NCI-H2227 (cell line): ENCODE results near the gene PLPPR1.

Experiments
- DNase-seq: peaks from one replicate; lab custom pipeline; 2025; ENCODE audit not compliant: unreplicated experiment; lab: John Stamatoyannopoulos, UW

Gene PLPPR1

DNA sequence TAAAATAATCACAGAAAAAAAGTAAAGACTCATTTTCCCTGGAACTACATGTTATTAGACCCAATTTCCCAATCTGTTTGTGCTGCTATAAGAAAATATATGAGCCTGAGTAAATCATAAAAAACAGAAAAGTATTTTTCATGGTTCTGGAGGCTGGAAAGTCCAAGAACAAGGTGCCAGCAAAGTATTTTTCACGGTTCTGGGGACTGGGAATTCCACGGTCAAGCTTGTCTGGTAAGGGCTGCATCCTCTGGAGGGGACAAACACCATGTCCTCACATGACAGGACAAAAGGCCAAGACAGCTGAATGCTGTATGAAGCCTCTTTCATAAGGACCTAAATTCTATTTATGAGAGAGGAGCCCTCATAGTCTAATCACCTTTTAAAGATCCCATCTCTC is 172.3 kb downstream of the PLPPR1 start:
- no peak for DNase-seq

DNA sequence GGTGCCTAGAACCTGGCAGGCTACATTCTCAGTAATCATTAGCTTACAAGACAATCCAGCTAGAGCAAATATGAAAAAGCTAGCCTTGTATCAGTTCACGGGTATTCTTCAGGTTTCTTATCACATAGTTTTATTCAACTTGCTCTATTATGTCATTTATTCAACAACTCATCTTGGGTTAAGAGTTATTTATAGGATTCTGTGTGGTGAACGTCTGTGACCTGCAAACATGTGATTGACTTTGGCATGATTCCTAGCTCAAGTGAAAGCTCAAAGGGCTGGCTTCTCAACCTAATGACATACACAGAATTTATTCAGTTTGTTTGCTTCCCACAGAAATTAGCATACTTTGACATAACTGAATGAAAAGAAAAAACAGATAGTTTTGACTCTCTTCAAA is 173.1 kb downstream of the PLPPR1 start:
- no peak for DNase-seq

DNA sequence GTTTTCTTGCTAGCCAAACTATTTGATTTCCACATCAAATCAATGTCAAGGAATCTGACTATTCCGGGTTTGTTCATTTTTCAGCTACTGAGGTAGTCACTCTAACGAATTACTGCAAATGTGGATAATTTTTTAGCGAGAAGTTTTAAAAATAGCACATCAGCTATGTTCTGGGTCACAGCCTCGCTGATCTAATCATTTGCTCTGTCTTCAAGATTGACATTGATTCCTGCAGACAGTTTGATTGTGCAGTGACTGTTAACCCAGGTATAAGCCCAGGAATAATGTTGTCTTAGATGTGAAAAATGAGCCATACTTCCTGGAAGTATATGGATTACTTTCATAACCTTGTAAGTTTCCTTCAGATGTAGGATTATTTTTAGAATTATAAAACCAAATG is 181.1 kb downstream of the PLPPR1 start:
- no peak for DNase-seq

DNA sequence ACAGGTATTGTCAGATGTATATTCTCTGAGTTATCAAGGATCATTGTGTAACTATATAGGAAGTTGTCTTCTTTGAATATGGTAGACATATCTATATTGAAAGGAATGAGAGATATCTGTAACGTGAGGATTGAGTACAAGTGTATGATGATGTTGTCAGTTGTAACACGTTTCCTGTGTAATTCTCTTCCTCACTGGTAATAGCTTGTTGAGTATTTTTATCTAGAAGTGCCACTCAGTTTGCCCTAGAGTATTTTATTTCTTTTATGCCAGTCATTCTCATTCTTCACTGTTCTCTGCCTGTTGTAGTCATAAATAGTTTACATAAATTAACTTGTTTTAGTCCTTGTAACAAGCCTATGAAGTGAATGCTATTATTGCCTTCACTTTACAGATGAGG is 184.1 kb downstream of the PLPPR1 start:
- DNase-seq, result no peak

DNA sequence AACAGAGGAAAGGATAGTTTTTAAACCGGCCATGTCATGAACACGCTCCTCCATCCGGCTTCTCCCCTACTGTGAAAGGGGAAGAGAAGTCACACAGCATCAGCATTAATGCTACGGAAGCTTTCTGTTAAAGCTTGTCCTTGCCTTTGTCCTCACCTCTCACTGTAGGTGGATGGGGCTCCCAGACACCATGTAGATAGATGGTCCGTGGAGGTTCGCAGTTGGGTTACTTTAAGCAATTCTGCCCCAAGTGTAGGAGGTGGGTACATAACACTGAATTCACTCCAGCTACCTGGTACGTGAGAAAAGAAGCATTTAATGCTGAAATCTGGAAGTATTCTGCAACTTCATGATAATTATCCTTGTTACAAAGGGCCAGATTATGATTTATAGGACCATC is 190.5 kb downstream of the PLPPR1 start:
- no peak for DNase-seq

DNA sequence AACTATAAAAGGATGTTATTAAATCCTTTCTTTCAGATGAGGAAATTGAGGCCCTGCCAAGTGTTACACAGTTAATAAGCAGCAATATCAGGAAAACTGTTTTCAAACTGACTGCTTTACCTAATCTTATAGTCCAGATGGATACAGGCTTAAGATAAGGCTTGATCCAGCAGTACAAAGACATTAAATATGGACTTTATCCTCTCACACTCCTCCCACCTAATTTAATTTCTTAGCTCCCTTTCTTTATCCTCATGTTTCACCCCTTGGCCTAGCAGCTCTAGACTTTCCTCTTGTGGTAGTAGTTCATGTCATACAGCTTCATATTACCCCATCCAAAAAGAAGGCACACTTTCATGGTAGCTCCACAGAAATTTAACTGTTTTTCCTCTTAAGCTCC is 191.8 kb downstream of the PLPPR1 start:
- DNase-seq, result no peak

DNA sequence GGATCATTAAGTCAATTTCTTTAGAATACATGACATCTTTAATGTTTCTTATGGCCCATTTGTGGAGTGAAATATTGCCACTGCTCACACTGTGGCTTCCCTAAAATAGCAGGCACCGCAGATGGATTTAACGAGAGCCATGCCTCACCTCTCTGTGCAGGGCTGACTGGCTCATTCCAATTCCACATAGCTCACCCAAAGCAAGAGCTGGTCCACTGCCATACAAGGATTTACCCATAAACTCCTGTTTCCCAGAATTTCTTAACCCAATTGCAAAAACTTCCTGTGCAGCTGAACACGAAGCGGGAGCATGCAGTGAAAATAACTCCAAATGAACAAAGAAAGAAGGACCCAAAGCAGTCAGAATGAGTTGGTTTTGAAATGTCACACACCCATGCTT is 196.7 kb downstream of the PLPPR1 start:
- DNase-seq, result no peak

DNA sequence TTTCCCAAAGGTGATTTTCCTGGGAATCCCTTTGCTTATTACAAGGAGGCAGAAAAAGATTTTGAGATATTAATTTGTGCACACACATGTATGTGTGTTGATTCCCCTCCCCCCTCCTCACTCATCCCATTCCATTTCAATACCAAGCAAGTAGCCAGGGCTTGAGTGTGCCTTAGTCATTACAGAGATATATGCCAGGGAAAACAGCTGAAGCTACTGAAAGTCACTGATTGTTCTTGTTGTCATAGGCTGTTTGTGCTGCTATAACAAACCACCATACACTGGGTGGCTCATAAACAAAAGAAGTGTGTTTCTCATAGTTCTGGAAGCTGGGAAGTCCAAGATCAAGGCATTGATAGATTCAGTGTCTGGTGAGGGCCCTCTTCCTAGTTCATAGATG is 197.6 kb downstream of the PLPPR1 start:
- no peak for DNase-seq

DNA sequence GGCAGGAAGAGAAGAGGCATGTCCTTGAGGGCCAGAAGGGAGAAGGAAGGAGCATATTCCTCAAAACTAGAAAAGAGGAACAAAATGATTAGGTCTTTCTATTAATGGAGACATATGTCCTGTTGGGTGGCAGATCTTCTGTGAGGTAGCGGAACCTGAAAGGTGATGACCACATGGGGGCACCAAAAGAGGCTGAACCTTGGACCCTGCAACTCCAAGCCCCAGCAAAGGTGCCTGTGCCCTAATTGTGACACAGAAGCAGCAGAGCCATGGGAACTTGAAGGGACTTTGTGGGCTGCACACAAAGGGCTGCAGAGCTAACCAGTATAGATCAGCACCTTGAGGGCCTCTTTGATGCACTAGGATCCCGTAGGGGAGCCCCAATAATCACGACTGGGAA is 198.3 kb downstream of the PLPPR1 start:
- no peak for DNase-seq

DNA sequence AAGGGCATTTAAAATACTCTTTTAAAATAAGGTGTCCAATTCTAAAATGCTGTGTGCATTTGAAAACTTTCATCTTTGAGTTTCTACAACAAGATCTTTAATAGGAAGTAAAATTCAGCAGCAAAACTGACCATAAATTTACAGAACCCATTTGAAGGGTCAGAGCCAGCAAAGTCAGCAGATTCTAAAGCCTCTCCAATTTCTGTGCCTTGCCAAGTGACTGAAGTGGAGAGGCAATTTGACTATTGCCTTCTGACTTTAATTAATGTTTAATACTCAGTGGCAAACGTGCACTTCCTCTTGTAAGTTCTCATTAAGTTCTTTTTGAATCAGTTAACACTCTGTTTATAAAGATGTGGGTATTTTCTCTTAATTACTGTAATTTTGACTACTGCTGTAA is 201.1 kb downstream of the PLPPR1 start:
- peak; percentile 8 for DNase-seq

DNA sequence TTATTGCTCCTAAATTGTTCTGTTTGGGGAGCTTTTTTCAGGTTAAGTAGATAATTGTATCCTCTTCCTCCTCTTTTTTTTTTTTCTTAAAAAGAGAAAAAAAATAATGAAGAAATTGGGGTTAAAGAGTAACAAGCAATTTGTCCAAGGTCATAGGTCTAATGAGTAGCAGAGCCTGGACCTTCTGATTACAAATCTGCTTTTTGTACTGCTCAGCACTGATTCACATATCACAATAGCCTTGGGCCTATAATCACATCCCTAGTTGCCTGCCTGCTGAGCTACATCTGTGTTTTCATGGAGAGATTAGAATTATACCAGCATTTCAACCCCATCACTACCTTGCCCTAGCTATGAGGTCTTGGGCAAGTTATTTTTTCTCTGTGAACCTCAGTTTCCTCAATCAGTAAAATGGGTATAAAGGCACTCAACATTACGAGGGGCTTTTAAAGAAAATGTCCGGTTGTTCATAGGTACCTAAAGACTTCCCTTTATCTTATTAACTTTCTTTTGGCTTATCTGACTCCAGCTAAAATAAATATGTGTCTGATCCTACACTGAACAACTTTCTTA is 204.0 kb downstream of the PLPPR1 start:
- DNase-seq, result no peak

DNA sequence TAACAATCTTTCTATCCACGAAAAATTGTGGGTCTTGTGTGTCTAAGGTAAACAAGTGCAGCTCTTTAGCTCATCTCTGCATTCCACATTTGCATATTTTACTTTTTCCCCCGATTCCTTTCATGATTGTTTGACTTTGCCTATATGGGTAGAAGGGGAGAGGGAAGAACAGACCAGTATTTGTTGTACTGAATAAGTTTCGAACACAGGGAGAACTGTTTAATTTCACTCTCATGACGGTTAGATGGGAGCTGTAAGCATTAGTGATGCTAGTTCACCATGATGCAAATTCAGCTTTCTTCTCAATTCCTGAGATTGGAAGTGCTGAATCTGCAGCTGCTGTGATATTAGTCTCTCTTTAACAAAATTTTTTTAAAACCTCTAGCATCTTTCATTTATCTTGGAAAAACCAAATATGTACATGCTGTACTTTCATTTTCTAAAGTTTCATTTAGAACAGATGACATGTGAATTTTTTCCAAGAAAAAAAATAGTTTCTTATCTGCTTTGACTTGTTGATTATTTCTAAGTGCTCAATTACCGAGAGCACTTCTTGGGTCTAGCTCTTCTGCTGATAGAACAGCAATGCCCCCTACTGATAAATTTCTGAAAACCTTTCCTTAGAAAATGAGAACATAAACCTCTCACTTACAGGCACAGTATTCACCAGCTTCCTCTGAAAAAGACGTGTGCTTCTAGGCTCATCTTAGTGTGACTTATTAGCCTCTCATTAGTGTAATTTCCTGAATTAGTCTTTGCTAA is 206.8 kb downstream of the PLPPR1 start:
- peak; percentile 52 for DNase-seq

DNA sequence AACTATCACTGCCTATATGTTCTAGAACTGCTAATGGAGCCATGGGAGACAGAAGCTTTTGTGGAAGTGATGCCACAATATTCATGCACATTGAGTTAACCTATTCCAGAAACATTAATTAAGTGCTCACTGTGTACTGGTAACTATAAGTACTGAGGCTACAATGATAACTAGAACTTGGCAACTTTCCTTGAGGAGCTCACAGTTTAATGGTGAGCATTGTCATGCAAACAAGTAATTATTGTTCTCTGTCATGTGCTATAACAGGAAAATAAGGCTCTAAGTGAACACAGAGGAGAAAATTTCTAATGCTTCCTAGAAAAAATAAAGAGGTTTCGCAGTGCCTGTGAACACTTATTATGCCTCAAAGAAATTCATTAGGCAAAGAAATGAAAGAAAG is 214.1 kb downstream of the PLPPR1 start:
- no peak for DNase-seq

DNA sequence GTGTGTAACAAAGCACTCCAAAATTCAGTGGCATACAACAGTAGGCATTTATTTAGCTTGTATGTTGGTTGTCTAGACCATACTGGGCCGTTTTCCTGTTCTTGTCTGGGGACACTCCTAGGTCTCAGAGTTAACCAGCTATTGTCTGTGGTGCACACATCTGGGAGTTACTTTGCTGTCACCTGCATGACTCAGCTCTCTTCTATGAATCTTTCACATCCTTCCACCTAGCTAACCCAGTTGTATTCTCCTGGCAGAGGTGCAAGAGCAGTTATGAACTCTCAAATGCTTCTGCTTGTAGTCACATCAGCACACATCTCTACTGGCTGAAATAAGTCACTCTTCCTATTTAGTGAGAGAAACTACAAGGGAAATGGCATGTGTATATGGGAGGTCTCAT is 218.2 kb downstream of the PLPPR1 start:
- DNase-seq, result no peak

DNA sequence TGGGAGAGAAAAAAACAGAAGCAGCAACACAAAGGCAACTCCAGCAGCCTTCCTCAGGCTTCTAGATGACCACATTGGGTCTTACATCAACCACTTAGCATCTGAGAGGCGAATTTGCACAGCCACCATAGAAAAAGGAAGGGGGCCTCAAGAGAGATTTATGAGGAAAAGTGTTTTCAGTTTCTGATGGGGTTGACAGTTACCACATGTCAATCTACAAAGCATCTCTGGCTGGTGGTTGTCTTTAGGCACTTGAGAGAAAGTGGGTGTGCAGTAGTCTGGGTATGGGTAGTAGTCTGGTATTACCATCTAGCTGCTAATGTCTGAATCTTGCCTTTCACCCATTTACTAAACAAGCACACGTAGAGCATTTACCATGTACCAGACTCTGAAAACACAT is 218.8 kb downstream of the PLPPR1 start:
- no peak for DNase-seq

DNA sequence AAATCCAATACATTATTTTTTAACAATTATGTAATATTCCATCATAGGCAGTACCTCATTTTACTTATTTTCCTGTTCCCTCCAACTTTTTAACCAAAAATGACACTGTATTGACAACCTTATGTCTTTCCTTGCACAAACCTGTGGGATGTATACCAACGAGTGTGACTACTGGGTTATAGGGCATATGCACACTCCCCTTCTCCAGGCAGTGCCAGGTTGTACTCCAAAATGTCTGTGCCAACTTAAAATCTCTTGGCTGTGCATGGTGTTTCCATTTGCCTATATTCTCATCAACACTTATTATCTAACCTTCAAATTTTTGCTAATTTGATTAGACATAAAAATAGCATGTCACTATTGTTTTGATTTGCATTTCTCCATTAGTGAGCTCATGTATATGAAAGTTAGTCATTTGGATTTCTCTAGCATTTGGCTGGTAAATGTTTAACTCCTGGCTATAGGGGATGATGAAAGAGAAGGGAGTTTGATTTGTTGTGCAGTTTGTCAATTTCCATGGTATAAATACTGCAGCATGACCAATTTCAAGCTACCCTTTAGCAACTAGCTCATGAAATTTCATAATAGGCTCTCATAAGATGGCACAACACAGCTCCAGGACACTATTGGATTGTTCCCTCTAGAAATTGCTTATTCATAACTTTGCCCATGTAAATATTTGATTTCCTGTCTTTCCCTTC is 226.4 kb downstream of the PLPPR1 start:
- no peak for DNase-seq

DNA sequence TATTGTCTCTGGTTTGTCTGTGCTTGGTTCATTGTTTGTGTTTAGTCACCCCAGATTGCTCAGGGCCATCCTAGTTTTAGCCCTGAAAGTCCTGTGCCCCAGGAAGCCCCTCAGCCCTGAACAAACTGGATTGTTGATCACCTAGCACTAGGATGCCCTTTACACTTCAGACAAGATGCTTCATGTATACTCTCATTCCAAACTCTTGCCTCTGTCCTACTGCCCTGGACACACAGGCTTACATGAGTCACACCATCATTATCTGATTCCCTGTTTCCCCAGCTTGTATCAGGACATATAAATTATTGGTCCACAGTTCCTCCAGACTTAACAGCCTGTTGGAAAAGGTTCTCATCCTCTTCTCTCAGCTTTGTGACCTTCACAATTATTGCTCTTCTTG is 236.2 kb downstream of the PLPPR1 start:
- DNase-seq, result no peak

DNA sequence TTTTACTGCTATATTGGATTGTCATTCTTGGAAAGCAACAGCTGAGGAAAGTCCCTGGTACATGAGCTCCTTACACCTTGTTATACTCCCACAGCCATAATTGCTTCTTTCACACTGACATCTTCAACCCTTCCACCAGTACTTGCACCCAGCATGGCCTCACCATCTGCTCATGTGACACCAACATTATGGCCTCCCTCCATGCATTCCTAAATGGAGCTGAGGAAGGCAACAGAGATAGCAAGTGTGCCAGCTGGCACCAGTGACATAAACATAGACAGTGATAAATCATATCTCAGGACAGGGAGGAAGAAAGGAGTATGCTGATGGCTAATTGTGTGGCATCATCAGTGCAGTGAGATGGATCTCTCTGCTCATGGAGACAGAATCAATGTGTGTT is 236.7 kb downstream of the PLPPR1 start:
- DNase-seq, result no peak

DNA sequence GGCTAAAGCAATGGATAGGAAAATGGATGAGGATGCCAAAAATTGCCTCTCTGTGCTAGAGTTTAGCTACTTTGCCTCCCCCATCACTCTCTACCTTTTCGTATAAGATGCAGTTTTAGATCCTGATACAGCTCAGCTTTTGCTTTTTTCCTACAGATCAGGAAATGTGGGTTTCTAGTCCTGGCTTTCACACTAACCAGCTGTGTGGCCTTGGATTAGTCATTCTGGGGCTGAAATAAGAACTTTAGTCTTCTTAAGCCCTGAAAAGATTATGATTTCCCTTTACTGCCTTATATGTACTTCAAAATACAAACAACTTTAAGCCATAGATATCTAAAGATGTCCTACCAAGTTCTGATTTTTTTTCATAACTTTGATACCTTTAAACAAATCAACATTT is 239.9 kb downstream of the PLPPR1 start:
- no peak for DNase-seq

DNA sequence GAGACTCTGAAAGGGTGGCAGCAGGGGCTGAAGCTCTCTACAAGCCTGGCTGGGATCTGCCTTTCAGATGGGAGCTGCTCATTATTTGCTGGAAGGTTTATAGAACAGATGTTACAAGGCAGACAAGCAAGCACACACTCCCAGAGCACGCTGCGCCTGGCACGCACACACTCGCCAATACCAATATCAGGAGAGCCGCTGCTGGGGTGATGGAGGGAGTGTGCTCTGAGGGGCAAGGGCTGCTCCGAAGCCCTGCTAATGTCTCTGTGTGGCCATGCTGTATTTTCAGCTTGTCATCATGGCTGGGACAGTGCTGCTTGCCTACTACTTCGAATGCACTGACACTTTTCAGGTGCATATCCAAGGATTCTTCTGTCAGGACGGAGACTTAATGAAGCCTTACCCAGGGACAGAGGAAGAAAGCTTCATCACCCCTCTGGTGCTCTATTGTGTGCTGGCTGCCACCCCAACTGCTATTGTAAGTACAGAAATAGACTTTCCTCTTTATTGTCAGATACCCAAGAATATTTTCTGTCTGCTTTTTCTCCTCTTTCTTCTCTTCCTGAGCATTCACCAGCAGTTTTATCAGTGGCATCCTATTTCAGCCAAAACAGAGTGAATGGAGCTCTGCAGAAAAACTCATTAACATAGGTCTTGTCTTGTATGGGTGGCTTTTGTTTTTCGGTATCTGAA is 241.2 kb downstream of the PLPPR1 start:
- no peak for DNase-seq

DNA sequence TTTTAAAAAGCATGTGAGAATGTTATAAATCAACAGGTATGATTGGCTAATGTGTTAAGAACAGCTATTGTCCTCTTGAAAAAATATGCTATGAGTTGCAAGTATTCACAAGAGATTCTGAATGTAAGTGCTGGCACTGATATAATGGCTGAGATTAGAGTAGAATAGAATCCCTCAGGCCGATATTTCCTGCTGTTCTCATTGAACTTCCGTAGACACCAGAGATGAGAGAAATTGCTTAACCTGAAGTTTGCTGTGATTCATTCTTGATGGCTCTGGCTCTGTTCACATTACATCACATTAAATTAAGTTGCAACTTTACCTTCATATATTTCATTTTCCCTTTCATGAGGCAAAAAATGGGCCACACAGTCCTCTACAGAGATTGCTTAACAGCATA is 241.8 kb downstream of the PLPPR1 start:
- no peak for DNase-seq

DNA sequence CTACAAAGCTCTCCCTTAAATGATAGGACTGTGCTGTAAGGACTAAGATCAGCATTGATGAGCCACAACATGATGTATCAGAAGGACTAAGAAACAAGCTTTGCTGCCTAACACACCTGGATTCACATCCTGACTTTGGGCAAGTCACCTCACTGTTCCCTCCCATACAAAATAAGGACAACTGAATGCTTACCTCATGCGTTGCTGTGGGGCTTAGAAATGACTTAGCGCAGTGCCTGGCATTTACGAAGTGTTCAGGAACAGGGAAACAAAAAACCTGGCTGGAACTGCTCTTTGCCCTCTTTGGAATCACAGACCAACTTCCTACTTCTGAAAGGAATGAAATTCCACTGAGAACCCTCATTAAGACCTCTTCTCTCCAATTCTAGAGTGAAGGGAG is 242.6 kb downstream of the PLPPR1 start:
- DNase-seq, result no peak
